Tibial nerve (tissue), 4 donors: Measurements from ENCODE around the gene FYB1. TPM values are rescaled to one million over a fixed set of nuclear protein-coding genes. Genes with fewer than 3 reads are reported as not detected.

Experiments
- DNase-seq, 2 donors: peaks; one replicate each; pipeline ENCODE4 v3.0.0-alpha.2; 2019; ENCODE audit warnings: low spot score in 2 of 2
- H3K27ac ChIP-seq, 4 donors: fragments of 200-600 bp; sonication (generic) in 3 of 4; one replicate each; pipeline ENCODE4 v1.5.1; 2017 to 2019; ENCODE audit warnings: mild to moderate bottlenecking in 1 of 4
- H3K27me3 ChIP-seq, 2 donors: fragments of 200-600 bp; sonication (generic) in 1 of 2; one replicate each; pipeline versions ENCODE4 v1.5.1 to v1.6.0; 2017 to 2019
- H3K36me3 ChIP-seq, 3 donors: fragments of 200-600 bp; sonication (generic); one replicate each; pipeline ENCODE4 v1.5.1; 2018 to 2019
- H3K4me1 ChIP-seq, 4 donors: fragments of 200-600 bp; sonication (generic) in 3 of 4; one replicate each; pipeline ENCODE4 v1.5.1; 2017 to 2019
- H3K4me3 ChIP-seq, 4 donors: fragments of 200-600 bp; sonication (generic) in 3 of 4; one replicate each; pipeline ENCODE4 v1.5.1; 2017 to 2019; ENCODE audit warnings: mild to moderate bottlenecking in 1 of 4, moderate library complexity in 1 of 4
- H3K9me3 ChIP-seq, 4 donors: fragments of 200-600 bp; sonication (generic) in 3 of 4; one replicate each; pipeline ENCODE4 v1.5.1; 2017 to 2019
- CTCF ChIP-seq, 5 experiments: fragments of 200-600 bp in 3 of 5; fragments of 450-650 bp in 2 of 5; sonication (generic) in 3 of 5; IDR thresholded peaks; one replicate each; pipeline ENCODE4 v1.5.1; 2016 to 2019; ENCODE audit warnings: antibody characterized with exemption in 5 of 5, mild to moderate bottlenecking in 3 of 5, moderate library complexity in 2 of 5
- EP300 ChIP-seq, 2 donors: sonication (generic); formaldehyde crosslinking; IDR thresholded peaks; one replicate each; pipeline ENCODE4 v1.6.1; 2017; ENCODE audit warnings: antibody characterized with exemption in 2 of 2, mild to moderate bottlenecking in 1 of 2
- POLR2A ChIP-seq, 2 donors: fragments of 450-650 bp; IDR thresholded peaks; one replicate each; pipeline ENCODE4 v1.6.1; 2017; ENCODE audit warnings: antibody characterized with exemption in 2 of 2, mild to moderate bottlenecking in 2 of 2, moderate library complexity in 2 of 2
- WGBS, 2 donors: methylation state at CpG; one replicate each; pipeline ENCODE4 v1.1.5; 2018; 5-methylcytosine and 5-hydroxymethylcytosine counted together
- total RNA-seq, 4 donors: library from RNA; depleted of rRNA; stranded (reverse); fragments of >200 nt; gene quantifications; one replicate each; pipeline ENCODE4 v1.1.0, GENCODE V29; 2016

FYB1 gene
- total RNA-seq, 4 donors from 2014 or later = 6.7 to 25.1 (median 16.3) TPM

GRCh38 chr5:39073767-39074016 is 145.7 kb downstream of the FYB1 start:
- peaks cover 0 to 60% (median 17%) of the 10 kb centered on the region in 4 donors for H3K4me1 ChIP-seq
- no peaks in the 10 kb centered on the region for H3K9me3 ChIP-seq
- H3K27ac ChIP-seq = peak overlapping the region; percentile 97 to 99 (median 99)
- WGBS, 2 donors = 0 to 1% methylated on average over 6 to 13 of the region's 29 CpGs
- peak overlapping the region; percentile 86 to 99 (median 94) for H3K4me3 ChIP-seq
- TF ChIP-seq POLR2A (IDR thresholded peaks at IDR 0.05) (no peak), CTCF (IDR thresholded peaks at IDR 0.05) (no peak), EP300 (IDR thresholded peaks at IDR 0.05) (no peak)
- H3K36me3 ChIP-seq = peaks cover 0 to 3% (median 0%) of the 10 kb centered on the region in 3 donors
- no peak for DNase-seq
- no peaks in the 10 kb centered on the region for H3K27me3 ChIP-seq

GRCh38 chr5:39072925-39073766 is 146.2 kb downstream of the FYB1 start:
- H3K27ac ChIP-seq = peak overlapping the region; percentile 97 to 99 (median 99)
- H3K4me1 ChIP-seq = peaks cover 0 to 55% (median 17%) of the 10 kb centered on the region in 4 donors
- no peaks in the 10 kb centered on the region for H3K27me3 ChIP-seq
- DNase-seq = peak in 1 of 2 donors; percentile 18
- WGBS, 2 donors = 3 to 5% methylated on average over 22 to 27 of the region's 27 CpGs
- peak overlapping the region; percentile 86 to 99 (median 94) for H3K4me3 ChIP-seq
- TF ChIP-seq CTCF (IDR thresholded peaks at IDR 0.05) = no peak
- no peak for TF ChIP-seq EP300 (IDR thresholded peaks at IDR 0.05)
- no peak for TF ChIP-seq POLR2A (IDR thresholded peaks at IDR 0.05)
- H3K9me3 ChIP-seq = no peaks in the 10 kb centered on the region
- peaks cover 0 to 6% (median 0%) of the 10 kb centered on the region in 3 donors for H3K36me3 ChIP-seq

- TF ChIP-seq CTCF (IDR thresholded peaks at IDR 0.05) = no peak
- TF ChIP-seq POLR2A (IDR thresholded peaks at IDR 0.05) = no peak
- no peak for TF ChIP-seq EP300 (IDR thresholded peaks at IDR 0.05)
- H3K9me3 ChIP-seq = peaks cover 0 to 9% (median 2%) of the 10 kb centered on the region in 4 donors
- H3K27ac ChIP-seq = no peak overlapping the region
- H3K4me1 ChIP-seq = peaks cover 0 to 51% (median 16%) of the 10 kb centered on the region in 4 donors
- H3K4me3 ChIP-seq = no peak overlapping the region
- H3K36me3 ChIP-seq = peaks cover 0 to 30% (median 6%) of the 10 kb centered on the region in 3 donors
- DNase-seq = no peak
- no peaks in the 10 kb centered on the region for H3K27me3 ChIP-seq
- WGBS, 2 donors = 85 to 89% methylated on average over 3 of the region's 3 CpGs
Measured at GRCh38 chr5:39068099-39068498, 151.3 kb downstream of the FYB1 start.

- TF ChIP-seq EP300 (IDR thresholded peaks at IDR 0.05) (no peak), CTCF (IDR thresholded peaks at IDR 0.05) (no peak), POLR2A (IDR thresholded peaks at IDR 0.05) (no peak)
- peaks cover 0 to 36% (median 11%) of the 10 kb centered on the region in 4 donors for H3K4me1 ChIP-seq
- 95 to 96% methylated on average over 3 of the region's 3 CpGs for WGBS, 2 donors
Measured at GRCh38 chr5:39064450-39064849, 154.9 kb downstream of the FYB1 start.

GRCh38 chr5:39063037-39063436 is 156.3 kb downstream of the FYB1 start:
- DNase-seq = no peak
- Histone ChIP-seq H3K36me3 (peaks cover 0 to 24% (median 6%) of the 10 kb centered on the region in 3 donors), H3K27ac (no peak overlapping the region), H3K4me3 (no peak overlapping the region), H3K4me1 (peaks cover 0 to 48% (median 15%) of the 10 kb centered on the region in 4 donors), H3K9me3 (peaks cover 0 to 9% (median 2%) of the 10 kb centered on the region in 4 donors), H3K27me3 (no peaks in the 10 kb centered on the region)
- no peak for TF ChIP-seq EP300 (IDR thresholded peaks at IDR 0.05)
- TF ChIP-seq POLR2A (IDR thresholded peaks at IDR 0.05) = no peak
- TF ChIP-seq CTCF (IDR thresholded peaks at IDR 0.05) = no peak
- 57 to 64% methylated on average over 2 of the region's 2 CpGs for WGBS, 2 donors

More at GRCh38 chr5:39064450-39064849, 154.9 kb downstream of the FYB1 start:
- no peak for DNase-seq
- Histone ChIP-seq H3K36me3 (peaks cover 0 to 28% (median 6%) of the 10 kb centered on the region in 3 donors), H3K27ac (no peak overlapping the region), H3K9me3 (peaks cover 0 to 9% (median 2%) of the 10 kb centered on the region in 4 donors), H3K4me3 (no peak overlapping the region), H3K27me3 (no peaks in the 10 kb centered on the region)
